OCI-LY3 (cell line): ENCODE data around the gene TMEM91.

Experiments used
- CTCF ChIP-seq: fragments of 200-600, 300-600 bp; sonication (generic); IDR thresholded peaks from 2 replicates; pipeline ENCODE4 v1.5.1; 2014; ENCODE audit warnings: antibody characterized with exemption, low read length, low read depth
- EZH2phosphoT487 ChIP-seq: fragments of 200-600 bp; shearing (Covaris generic); IDR thresholded peaks from 2 replicates; pipeline ENCODE4 v1.6.1; 2018; ENCODE audit warnings: antibody characterized with exemption, mixed run types, low read depth

- TF ChIP-seq CTCF (no peak), EZH2phosphoT487 (no peak)
These were observed 6.6 kb upstream of the TMEM91 start for GRCh38 chr19:41369769-41370168.
